A549 treated with AZD9567 at 1 μM for 4 hours (cell line): ENCODE results near the gene HRK. TPM values are rescaled to one million over a fixed set of nuclear protein-coding genes. Genes with fewer than 3 reads are reported as not detected.

Source experiments
- total RNA-seq: library from RNA; stranded (reverse); fragments of 200-300 nt; extraction: Qiagen RNA extraction; gene quantifications from 5 replicates; pipeline ENCODE4 v1.2.3, GENCODE V29; 2022; ENCODE audit not compliant: insufficient read depth

The HRK gene
- total RNA-seq: 0.75 to 1.5 TPM (median 1.1 TPM) in 5 replicates

GRCh38 chr12:116881325-116881876 lies at the start of gene HRK:
HRK (minus strand) TSS chr12:116881441; CDS start chr12:116881307, 134 bp downstream.

DNA sequence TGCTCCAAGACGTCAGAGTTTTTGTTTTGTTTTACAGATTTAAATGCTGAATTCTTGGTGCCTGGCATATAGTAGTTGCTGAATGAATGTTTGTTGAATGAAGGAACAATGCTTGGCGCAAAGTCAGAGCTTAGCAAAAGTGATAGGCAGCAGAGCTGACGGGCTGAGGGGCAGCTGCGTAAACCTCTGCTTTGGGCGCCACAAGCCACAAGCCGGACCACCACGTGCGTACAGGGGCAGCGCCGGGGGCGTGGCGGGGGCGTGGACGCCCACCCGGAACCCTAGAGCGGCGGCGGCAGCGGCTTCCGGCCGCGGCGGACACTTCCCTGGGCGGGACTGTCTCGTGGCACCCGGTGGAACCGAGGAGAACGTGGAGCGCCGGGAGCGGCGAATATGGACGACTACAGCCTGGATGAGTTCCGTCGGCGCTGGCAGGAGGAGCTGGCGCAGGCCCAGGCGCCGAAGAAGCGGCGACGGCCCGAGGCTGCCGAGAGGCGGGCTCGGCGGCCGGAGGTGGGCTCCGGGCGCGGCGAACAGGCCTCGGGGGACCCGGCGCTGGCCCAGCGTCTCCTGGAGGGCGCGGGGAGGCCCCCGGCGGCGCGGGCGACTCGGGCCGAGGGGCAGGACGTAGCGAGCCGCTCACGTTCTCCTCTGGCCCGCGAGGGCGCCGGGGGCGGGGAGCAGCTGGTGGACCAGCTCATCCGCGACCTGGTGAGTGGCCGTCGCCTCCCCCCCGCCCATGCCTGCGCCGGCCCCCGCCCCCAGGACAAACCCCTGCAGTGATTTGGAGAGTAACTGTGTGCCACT lies 29.6 kb upstream of the HRK start, which contains the start of gene FBXW8:
Gene FBXW8, plus strand, starts transcription at position 306 of the 807 bp plus-strand sequence. Its CDS starts 88 bp downstream, at position 394.

Other genes starting within 250 kb of the HRK start
- gene SPRING1, start 143.4 kb downstream of the HRK start, total RNA-seq: 13.1 to 28.0 TPM (median 25.7 TPM) in 5 replicates
- gene RNFT2, start 143.1 kb downstream of the HRK start, total RNA-seq: 2.2 to 9.4 TPM (median 2.4 TPM) in 5 replicates
- gene FBXW8, start 29.5 kb upstream of the HRK start, total RNA-seq: 4.2 to 7.3 TPM (median 7.2 TPM) in 5 replicates
- 75.5 to 145 TPM (median 132 TPM) in 5 replicates for gene TESC, start 218.0 kb upstream of the HRK start, total RNA-seq